ENCODE data around the gene SGCE. TPM values are rescaled to one million over a fixed set of nuclear protein-coding genes. Genes with fewer than 3 reads are reported as not detected.

Gene SGCE
- total RNA-seq, 1 experiment from 2014 or later: 17.4 TPM

DNA sequence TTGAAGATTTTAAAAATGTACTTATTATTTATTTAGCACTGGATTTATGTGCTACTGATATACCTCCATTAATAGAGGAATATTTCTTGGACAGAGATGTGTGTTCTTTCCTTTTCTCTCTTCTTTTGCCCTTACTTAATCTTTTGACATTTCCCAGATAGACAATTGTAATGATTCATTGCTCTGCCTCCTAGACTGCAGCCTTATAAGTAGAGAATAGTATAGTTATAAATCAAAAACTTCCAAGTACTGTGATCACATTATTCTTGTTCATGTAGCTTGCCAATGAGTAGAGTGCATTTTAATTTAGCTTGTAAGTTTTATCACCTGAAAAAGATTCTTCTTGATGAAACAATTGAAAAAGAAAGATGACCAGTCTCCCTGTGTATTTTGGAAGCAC is 98.7 kb downstream of the SGCE start:
- ChIA-PET CTCF (no interaction called here), POLR2A (no interaction called here), RAD21 (ENCODE audit: low non-redundant PET in 1 of 2, low total read pairs in 2 of 2, uncharacterized antibody in 2 of 2, unreplicated experiment in 2 of 2) (no interaction called here)
- intact Hi-C loops (cut with micrococcal nuclease): no loop called here
- TF ChIP-seq, protein P1, sequence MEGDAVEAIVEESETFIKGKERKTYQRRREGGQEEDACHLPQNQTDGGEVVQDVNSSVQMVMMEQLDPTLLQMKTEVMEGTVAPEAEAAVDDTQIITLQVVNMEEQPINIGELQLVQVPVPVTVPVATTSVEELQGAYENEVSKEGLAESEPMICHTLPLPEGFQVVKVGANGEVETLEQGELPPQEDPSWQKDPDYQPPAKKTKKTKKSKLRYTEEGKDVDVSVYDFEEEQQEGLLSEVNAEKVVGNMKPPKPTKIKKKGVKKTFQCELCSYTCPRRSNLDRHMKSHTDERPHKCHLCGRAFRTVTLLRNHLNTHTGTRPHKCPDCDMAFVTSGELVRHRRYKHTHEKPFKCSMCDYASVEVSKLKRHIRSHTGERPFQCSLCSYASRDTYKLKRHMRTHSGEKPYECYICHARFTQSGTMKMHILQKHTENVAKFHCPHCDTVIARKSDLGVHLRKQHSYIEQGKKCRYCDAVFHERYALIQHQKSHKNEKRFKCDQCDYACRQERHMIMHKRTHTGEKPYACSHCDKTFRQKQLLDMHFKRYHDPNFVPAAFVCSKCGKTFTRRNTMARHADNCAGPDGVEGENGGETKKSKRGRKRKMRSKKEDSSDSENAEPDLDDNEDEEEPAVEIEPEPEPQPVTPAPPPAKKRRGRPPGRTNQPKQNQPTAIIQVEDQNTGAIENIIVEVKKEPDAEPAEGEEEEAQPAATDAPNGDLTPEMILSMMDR (IDR thresholded peaks at IDR 0.05 in 2 of 3, conservative IDR thresholded peaks at IDR 0.05 in 1 of 3; ENCODE audit: borderline replicate concordance in 1 of 3, insufficient read depth in 1 of 3, low read depth in 2 of 3, low read length in 2 of 3): no peak
- TF ChIP-seq RAD21 (IDR thresholded peaks at IDR 0.05; ENCODE audit: low read depth): no peak
- no peak for TF ChIP-seq TCF7L2 (IDR thresholded peaks at IDR 0.05; ENCODE audit: borderline replicate concordance, extremely low read depth, insufficient read depth, insufficient read length)
- TF ChIP-seq, protein P2, sequence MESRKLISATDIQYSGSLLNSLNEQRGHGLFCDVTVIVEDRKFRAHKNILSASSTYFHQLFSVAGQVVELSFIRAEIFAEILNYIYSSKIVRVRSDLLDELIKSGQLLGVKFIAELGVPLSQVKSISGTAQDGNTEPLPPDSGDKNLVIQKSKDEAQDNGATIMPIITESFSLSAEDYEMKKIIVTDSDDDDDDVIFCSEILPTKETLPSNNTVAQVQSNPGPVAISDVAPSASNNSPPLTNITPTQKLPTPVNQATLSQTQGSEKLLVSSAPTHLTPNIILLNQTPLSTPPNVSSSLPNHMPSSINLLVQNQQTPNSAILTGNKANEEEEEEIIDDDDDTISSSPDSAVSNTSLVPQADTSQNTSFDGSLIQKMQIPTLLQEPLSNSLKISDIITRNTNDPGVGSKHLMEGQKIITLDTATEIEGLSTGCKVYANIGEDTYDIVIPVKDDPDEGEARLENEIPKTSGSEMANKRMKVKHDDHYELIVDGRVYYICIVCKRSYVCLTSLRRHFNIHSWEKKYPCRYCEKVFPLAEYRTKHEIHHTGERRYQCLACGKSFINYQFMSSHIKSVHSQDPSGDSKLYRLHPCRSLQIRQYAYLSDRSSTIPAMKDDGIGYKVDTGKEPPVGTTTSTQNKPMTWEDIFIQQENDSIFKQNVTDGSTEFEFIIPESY (IDR thresholded peaks at IDR 0.05; ENCODE audit: extremely low read depth, insufficient replicate concordance, low read length): no peak
- TF ChIP-seq, protein P3, sequence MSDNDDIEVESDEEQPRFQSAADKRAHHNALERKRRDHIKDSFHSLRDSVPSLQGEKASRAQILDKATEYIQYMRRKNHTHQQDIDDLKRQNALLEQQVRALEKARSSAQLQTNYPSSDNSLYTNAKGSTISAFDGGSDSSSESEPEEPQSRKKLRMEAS (IDR thresholded peaks at IDR 0.05): no peak
- TF ChIP-seq POLR2AphosphoS5 (IDR thresholded peaks at IDR 0.05; ENCODE audit: low read depth, low read length): no peak
- TF ChIP-seq FOSL1 (IDR thresholded peaks at IDR 0.05; ENCODE audit: low read depth): no peak
- TF ChIP-seq YY1 (IDR thresholded peaks at IDR 0.05; ENCODE audit: extremely low read depth, insufficient replicate concordance, low read depth, low read length): no peak
- no peak for TF ChIP-seq SP1 (IDR thresholded peaks at IDR 0.05; ENCODE audit: low read depth)
- no peak for TF ChIP-seq ELF1 (IDR thresholded peaks at IDR 0.05; ENCODE audit: borderline replicate concordance, low read depth)
- TF ChIP-seq EZH2phosphoT487 (IDR thresholded peaks at IDR 0.05; ENCODE audit: borderline replicate concordance): no peak
- TF ChIP-seq EGR1 (IDR thresholded peaks at IDR 0.05; ENCODE audit: low read depth): no peak
- TF ChIP-seq, protein P4, sequence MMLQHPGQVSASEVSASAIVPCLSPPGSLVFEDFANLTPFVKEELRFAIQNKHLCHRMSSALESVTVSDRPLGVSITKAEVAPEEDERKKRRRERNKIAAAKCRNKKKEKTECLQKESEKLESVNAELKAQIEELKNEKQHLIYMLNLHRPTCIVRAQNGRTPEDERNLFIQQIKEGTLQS (IDR thresholded peaks at IDR 0.05): no peak
- TF ChIP-seq CEBPB (IDR thresholded peaks at IDR 0.05; ENCODE audit: low read depth): no peak
- no peak for TF ChIP-seq ZNF274 (IDR thresholded peaks at IDR 0.05; ENCODE audit: low read depth, low read length)
- TF ChIP-seq POLR2A (IDR thresholded peaks at IDR 0.05; ENCODE audit: borderline replicate concordance, extremely low read depth, insufficient read depth, insufficient read length): no peak
- TF ChIP-seq ZFX (IDR thresholded peaks at IDR 0.05): no peak
- no peak for TF ChIP-seq SRF (IDR thresholded peaks at IDR 0.05; ENCODE audit: low read depth)
- TF ChIP-seq SIN3A (IDR thresholded peaks at IDR 0.05; ENCODE audit: low read depth): no peak
- TF ChIP-seq JUND (IDR thresholded peaks at IDR 0.05): no peak
- DNase-seq (ENCODE audit: low read depth, low spot score) (no peak), ATAC-seq (no peak)
- Histone ChIP-seq H3K27ac (ENCODE audit: low read depth, low read length) (no peak overlapping the region), H3K9me3 (ENCODE audit: control insufficient read depth in 1 of 2, insufficient read depth in 1 of 2, low read depth in 1 of 2, low read length in 2 of 2) (no peaks in the 10 kb centered on the region), H3K36me3 (ENCODE audit: control insufficient read depth in 1 of 2, insufficient read depth in 2 of 2, low read length in 2 of 2) (no peaks in the 10 kb centered on the region), H3K4me3 (replicated peaks in 1 of 2; ENCODE audit: low read depth in 1 of 2, low read length in 2 of 2) (no peak overlapping the region), H3K9ac (ENCODE audit: low read length) (no peak overlapping the region), H3K27me3 (ENCODE audit: insufficient read depth, low read length) (no peaks in the 10 kb centered on the region), H3K4me1 (ENCODE audit: control insufficient read depth in 1 of 2, insufficient read depth in 2 of 2, low read length in 2 of 2) (no peaks in the 10 kb centered on the region), H3K79me2 (ENCODE audit: insufficient read depth, low read length) (no peaks in the 10 kb centered on the region), H3K4me2 (ENCODE audit: low read length) (no peak overlapping the region), H2AFZ (ENCODE audit: low read depth, low read length, poor library complexity, severe bottlenecking) (no peak overlapping the region), H4K20me1 (ENCODE audit: insufficient read depth) (no peaks in the 10 kb centered on the region), H3K9me2 (ENCODE audit: insufficient read depth) (no peaks in the 10 kb centered on the region)
- no TSS peak for BruUV-seq (replicated peaks)

Data from HCT116 (cell line).